HG03103 (cell line): ENCODE results near the gene TFPI.
"Not testable (repeated sequence)": the region's sequence is repeated elsewhere in the genome, so short reads cannot be mapped to it uniquely, and the experiment has no call there.

Experiments used
- ATAC-seq: cut with Tn5 transposase; IDR thresholded peaks from one replicate; pipeline ENCODE4 v1.9.1; 2021; ENCODE audit warnings: low read depth; ENCODE audit not compliant: unreplicated experiment

The TFPI gene

DNA sequence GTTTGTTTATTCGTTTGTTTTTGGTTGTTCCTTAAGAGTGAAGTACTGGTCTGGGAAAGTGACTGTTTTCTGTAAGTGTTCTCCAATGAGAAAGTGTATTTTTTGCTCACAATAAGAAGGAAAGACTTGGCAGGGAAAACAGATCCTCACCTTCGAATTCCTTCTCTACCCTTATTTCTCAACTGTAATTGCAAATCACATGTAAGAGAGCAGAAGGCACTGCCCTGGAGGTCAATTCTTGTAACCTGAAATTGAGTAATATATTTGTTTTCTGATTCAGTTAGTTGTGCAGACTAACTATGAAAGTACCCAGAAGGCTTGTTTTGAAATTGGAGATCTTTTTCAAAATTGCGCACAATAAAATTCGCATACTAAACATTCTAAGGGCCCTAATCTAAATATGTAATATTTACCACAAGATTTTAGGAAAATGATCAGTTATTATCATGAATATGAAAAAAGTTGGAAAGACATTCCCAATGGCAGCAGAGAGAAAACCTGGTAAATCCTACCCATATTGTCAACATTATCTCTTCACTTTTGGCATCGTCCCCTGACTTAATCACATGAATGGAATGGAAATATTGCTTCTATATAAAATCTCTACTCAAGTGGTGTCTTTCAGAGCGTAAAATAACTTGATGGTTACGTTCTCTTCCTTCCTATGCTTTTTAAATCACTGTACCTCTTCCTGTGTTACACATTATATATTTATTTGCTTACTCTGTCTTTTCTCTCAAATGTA lies 24.1 kb downstream of the TFPI start:
- no peak for ATAC-seq

DNA sequence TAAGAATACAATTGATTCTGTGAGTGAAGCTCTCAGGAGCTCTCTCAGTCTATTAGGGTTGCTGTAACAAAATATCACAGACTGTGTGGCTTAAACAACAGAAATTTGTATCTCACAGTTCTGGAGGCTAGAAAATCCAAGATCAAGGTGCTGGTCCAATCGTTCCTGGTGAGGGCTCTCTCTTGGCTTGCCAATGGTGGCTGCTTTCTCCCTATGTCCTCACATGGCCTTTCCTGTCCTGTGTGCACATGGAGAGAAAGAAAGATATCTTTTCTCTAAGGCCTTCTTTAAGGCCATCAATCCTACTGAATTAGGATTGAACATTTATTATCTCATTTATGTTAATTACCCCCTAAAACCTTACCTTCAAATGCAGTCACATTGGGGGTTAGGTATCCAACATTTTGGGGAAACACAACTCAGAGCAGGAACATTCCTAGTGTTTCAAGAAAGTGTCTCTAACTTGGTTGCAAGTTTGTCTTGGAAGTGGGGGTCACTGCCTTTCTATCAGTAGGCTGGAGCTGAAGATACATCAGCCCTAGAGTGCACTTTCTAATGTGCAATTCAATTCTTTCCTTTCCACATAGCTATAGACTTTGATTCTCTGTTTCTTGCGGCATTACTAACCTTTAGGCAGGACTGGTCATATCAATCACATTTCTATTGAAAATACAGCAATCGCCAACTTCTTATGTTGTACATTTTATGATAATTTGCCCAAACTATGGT lies 24.8 kb downstream of the TFPI start:
- no peak for ATAC-seq

DNA sequence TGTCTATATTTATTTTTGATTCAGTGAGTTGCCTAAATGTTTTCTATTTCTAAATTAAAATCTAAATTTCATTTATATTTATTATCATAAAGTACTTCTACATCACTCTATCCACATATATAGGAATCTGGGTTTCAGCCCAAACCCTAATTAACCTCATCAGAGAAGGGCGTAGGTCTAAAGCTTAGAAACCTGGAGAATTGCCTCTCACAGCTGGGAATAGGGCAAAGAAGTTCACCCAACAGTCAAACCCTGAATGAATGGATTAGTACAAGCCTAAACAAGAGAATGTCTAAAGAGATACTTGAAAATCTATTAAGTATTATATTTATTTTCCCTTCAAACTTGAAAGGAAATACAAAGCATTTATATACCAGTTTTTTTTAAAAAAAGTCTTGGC lies 26.2 kb downstream of the TFPI start:
- no peak for ATAC-seq

DNA sequence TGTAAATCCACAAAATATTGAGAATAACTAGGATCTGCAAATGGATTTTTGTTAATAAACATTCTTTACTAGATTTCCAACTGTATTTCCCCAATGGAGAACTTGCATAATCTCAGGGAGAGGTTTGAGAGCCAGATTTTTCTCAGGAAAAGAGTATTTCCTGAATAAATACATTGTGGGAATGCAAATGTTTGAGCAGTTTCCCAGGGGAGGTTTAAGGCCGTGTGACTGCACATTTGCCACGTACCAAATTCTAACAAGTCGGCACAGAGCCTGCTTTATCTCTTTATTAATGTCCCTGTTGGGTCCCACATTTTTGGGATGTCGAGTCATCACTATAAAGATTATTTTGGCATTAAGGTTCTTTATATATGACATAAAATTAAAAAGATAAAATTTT lies 27.0 kb downstream of the TFPI start:
- ATAC-seq = no peak

DNA sequence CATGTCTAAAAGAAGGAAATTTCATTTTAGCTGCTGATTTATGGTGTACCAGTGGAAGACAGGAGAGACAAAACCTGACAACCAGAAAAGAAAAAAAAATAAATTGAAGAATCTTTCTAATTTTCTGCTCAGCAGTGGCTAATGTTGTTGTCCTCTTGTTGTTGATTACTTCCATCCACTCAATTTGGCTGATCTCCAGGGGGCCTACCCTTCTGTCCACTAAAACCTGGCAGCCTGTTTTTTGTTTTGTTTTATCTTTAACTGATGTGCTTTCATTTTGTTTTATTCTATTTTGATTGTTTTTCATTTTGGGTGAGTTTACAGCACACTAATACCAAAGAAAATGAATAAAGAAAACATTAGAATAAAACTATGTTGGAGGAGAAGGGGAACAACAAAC lies 27.4 kb downstream of the TFPI start:
- ATAC-seq = no peak

DNA sequence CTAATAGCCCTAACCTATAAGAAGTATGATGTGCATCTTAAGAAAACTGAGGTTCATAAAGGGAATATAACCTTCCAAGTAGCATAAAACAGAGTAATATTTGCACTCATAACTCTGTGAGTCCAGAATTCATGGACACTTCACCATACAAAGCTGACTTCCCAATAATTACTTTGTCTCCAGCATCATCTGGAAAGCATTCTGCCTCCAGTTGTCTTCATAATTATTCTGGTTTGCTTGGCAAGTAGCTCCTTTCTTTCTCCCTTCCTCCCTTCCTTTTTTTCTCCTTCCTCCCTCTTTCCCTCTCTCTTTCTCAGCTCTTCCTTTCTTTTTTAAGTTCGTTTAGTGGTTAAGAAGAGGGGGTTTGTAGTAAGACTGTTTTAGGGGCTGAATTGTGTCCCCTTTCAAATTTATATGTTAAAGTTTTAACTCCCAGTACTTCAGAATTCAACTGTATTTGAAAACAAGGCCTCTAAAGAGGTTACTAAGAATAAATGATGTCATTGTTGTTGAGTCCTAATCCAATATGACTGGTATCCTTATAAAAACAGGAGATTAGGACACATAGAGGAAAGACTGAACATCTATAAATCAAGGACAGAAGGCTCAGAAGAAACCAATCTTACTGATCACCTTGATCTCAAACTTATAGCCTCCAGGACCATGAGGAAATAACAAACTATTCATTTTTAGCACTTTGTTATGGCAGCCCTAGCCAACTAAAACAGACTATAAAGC lies 28.9 kb downstream of the TFPI start:
- ATAC-seq = no peak

DNA sequence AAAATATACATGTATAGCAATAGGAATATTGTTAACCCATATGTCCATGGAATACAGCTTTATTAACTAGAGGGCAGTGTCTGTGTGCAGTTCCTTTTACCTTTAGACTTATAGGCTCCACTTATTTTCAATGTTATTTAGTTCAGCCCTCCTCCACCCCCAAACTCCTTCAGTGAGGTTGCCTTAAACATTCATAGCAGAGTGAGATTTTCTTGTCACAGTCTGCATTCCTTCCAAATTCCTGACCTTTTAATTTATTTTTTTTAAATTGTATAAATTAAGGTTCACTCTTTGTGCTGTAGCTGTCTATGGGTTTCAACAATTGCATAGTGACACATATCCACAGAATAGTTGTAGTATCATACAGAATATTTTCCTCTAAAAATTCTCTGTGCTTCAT lies 30.9 kb downstream of the TFPI start:
- ATAC-seq = no peak

DNA sequence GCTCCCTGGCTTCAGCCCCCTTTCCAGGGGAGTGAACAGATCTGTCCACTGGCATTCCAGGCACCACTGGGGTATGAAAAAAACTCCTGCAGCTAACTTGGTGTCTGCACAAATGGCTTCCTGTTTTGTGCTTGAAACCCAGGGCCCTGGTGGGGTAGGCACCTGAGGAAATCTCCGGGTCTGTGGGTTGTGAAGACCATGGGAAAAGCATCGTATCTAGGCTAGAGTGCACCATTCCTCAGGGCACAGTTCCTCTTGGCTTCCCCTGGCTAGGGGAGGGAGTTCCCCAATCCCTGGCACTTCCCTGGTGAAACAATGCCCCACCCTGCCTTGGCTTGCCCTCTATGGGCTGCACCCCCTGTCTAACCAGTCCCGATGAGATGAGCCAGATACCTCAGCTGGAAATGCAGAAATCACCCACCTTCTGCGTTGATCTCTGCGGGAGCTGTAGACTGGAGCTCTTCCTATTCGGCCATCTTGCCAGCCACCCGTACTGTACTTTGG lies 34.1 kb downstream of the TFPI start:
- ATAC-seq = no peak

DNA sequence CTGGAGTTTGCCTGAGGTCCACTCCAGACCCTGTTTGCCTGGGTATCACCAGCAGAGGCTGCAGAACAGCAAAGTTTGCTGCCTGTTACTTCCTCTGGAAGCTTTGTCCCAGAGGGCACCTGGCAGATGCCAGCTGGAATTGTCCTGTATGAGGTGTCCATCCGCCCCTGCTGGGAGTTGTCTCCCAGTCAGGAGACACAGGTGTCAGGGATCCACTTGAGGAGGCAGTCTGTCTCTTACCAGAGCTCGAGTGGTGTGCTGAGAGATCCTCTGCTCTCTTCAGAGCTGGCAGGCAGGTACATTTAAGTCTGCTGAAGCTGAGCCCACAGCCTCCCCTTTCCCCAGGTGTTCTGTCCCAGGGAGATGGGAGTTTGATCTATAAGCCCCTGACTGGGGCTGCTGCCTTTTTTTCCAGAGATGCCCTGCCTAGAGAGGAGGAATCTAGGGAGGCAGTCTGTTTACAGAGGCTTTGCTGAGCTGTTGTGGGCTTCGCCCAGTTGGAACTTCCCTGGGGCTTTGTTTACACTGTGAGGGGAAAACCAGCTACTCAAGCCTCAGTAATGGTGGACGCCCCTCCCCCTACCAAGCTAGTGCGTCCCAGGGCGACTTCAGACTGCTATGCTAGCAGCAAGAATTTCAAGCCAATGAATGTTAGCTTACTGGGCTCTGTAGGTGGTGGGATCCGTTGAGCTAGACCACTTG lies 34.7 kb downstream of the TFPI start:
- no peak for ATAC-seq

DNA sequence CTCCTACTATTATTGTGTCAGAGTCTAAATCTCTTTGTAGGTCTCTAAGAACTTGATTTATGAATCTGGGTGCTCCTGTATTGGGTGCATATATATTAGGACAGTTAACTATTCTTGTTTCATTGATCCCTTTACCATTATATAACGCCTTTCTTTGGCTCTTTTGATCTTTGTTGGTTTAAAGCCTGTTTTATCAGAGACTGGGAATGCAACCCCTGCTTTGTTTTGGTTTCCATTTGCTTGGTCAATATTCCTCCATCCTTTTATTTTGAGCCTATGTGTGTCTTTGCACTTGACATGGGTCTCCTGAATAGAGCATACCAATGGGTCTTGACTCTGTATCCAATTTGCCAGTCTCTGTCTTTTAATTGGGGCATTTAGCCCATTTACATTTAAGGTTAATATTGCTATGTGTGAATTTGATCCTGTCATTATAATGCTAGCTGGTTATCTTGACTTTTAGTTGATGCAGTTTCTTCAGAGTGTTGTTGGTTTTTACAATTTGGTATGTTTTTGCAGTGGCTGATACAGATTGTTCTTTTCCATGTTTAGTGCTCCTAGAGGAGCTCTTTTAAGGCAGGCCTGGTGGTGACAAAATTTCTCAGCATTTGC lies 36.4 kb downstream of the TFPI start:
- not testable (repeated sequence) for ATAC-seq

DNA sequence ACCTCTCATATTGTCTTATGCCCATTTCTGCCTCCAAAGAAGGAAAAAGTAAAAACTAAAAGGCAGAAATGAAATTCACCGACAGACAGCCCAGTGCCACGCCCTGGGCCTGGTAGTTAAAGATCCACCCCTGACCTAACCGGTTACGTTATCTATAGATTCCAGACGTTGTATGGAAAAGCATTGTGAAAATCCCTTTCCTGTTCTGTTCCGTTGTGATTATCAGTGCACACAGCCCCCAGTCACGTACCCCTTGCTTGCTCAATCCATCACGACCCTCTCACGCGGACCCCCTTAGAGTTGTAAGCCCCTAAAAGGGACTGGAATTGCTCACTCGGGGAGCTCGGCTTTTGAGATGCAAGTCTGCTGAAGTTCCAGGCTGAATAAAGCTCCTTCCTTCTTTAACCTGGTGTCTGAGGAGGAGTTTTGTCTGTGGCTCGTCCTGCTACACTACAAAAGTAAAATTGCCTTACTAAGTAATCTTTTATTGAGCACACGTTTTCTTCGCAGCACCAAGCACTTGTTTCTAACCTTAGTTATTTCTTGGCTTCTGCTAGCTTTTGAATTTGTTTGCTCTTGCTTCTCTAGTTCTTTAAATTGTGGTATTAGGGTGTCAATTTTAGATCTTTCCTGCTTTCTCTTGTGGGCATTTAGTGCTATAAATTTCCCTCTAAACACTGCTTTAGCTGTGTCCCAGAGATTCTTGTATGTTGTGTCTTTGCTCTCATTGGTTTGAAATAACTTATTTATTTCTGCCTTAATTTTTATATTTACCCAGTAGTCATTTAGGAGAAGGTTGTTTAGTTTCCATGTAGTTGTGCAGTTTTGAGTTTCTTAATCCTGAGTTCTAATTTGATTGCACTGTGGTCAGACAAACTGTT lies 37.4 kb downstream of the TFPI start:
- not testable (repeated sequence) for ATAC-seq

DNA sequence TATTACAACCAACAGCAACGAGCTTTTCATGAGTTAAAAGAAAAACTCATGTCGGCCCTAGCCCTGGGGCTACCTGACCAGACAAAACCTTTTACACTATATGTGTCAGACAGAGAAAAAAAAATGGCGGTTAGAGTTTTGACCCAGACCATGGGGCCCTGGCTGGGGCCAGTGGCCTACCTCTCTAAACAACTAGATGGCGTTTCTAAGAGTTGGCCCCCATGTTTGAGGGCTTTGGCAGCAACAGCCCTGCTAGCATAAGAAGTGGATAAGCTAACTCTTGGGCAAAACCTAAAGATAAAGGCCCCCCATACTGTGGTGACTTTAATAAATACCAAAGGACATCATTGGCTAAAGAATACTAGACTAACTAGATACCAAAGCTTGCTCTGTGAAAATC lies 39.3 kb downstream of the TFPI start:
- ATAC-seq = no peak

DNA sequence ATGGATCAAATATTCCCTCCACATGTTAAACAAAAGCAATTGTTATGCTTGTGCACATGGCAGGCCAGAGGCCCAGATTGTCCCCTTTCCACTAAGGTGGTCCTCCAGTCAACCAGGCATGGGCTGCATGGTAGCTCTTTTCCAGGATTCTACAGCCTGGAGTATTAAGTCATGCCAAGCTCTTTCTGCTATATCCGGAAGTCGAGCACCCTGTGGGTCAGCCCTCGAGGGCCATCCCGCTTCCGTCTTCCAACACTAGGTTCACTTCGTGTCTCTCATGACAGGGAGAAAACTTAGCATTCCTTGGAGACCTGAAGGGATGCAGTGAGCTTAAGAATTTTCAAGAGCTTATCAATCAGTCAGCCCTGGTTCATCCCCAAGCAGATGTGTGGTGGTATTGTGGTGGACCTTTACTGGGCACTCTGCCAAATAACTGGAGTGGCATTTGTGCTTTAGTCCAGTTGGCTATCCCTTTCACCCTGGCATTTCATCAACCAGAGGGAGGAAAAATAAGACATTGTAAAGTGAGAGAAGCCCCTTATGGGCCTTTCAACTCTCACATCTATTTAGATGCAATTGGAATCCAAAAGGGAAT lies 39.9 kb downstream of the TFPI start:
- not testable (repeated sequence) for ATAC-seq

DNA sequence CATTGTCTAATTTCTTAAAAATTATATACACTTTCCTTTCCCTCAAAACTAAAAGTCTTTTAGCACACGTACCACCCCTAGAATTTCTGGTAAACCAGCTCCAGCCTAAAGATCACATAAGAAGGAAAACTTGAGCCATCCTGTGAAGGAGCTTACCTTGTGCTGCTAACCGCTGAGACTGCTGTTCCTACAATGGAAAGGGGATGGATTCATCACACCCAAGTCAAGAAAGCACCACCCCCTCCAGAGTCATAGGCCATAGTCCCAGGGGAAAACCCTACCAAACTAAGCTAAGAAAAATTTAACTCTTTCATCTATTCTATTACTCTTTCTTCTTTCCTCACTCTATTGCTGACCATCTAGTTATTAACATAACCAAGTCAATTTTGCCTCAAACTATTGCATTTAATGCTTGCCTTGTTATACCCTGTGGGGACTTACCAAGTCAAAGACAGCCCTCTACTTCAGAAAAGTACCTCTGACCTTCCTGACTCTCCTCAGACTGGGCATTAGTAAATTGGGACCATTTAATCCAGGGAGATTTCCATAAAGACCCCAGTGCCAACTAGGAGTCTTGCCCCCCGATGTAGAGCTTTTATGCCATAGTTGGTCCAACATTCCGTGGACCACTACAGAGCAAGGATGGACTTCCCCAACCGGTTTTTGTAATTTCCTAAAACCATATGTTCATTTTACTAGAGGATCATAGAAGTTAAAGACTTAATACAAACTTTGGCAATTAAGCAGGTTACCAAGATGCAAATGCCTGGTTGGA lies 40.6 kb downstream of the TFPI start:
- ATAC-seq = not testable (repeated sequence)

DNA sequence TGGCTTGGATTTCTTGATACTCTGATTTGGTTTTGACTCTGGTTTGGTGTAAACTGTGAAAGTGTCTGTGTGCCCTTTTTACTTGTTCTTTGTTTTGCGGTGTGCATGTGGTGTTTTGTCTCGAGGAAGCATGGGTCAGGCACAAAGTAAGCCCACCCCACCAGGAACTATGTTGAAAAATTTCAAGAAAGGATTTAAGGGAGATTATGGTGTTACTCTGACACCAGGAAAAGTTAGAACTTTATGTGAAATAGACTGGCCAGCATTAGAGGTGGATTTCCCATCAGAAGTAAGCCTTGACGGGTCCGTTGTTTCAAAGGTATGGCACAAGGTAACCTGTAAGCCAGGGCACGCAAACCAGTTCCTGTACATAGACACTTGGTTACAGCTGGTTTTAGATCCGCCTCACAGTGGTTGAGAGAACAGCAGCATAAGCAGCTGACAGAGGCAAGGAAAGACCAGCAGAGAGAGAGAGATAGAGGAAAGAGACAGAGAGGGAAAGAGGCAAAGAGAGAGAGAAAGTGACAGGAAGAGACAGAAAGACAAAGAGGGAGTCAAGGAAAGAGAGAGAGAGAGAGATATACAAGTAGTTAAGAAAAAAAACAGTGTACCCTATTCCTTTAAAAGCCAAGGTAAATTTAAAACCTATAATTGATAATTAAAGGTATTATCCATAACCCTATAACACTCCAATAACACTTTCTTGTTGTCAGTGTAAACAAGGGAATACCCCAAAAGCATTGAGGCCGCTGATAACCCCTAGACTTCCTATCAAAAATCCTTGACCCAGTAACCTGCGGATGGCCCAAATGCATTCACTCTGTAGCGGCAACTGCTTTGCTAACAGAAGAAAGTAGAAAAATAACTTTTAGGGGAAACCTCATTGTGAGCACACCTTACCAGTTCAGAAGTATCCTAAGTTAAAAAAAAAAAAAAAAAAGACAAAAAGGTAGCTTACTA lies 42.6 kb downstream of the TFPI start:
- ATAC-seq = no peak

DNA sequence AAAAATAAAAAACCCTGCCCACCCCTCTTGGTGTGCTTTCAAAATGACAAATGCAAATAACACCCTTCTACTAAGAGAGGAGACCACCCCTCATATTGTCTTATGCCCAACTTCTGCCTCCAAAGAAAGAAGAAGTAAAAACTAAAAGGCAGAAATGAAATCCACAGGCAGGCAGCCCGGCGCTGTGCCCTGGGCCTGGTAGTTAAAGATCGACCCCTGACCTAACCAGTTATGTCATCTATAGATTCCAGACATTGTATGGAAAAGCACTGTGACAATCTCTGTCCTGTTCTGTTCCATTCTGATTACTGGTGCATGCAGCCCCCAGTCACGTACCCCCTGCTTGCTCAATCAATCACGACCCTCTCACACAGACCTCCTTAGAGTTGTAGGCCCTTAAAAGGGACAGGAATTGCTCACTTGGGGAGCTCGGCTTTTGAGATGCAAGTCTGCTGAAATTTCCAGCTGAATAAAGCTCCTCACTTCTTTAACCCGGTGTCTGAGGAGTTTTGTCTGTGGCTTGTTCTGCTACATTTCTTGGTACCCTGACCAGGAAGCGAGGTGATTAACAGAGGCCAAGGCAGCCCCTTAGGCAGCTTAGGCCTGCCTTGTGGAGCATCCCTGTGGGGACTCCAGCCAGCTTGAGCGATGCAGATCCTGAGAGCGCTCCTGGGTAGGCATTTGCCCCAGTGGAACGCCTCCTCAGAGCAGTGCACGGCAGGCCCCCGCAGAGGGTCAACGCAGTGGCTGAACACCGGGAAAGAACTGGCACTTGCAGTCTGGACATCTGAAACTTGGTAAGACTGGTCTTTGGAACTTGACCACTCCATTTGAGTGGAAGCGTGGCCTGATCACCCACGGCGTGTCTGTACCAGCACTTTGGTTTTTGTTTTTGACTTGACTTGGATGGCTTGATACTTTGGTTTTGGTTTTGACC lies 43.5 kb downstream of the TFPI start:
- ATAC-seq = not testable (repeated sequence)
